Ishikawa (cell line): ENCODE data around the gene CDK16.

Experiments
- CEBPB ChIP-seq: IDR thresholded peaks from 2 replicates; pipeline ENCODE4 v1.6.1; 2012
- CREB1 ChIP-seq: IDR thresholded peaks from 2 replicates; pipeline ENCODE4 v1.6.1; 2012; ENCODE audit warnings: low read depth
- EGR1 ChIP-seq: IDR thresholded peaks from 2 replicates; pipeline ENCODE4 v1.6.1; 2012
- EP300 ChIP-seq: IDR thresholded peaks from 2 replicates; pipeline ENCODE4 v1.6.1; 2012; ENCODE audit warnings: borderline replicate concordance
- FOXM1 ChIP-seq: IDR thresholded peaks from 2 replicates; pipeline ENCODE4 v1.6.1; 2012; ENCODE audit warnings: low read depth, borderline replicate concordance
- NFIC ChIP-seq: IDR thresholded peaks from 2 replicates; pipeline ENCODE4 v1.6.1; 2012
- RAD21 ChIP-seq: IDR thresholded peaks from 2 replicates; pipeline ENCODE4 v1.6.1; 2012; ENCODE audit warnings: low read depth
- REST ChIP-seq: IDR thresholded peaks from 2 replicates; pipeline ENCODE4 v1.6.1; 2012; ENCODE audit warnings: low read depth, mild to moderate bottlenecking
- TAF1 ChIP-seq: IDR thresholded peaks from 2 replicates; pipeline ENCODE4 v1.6.1; 2012; ENCODE audit warnings: low read depth, mild to moderate bottlenecking
- TCF12 ChIP-seq: IDR thresholded peaks from 2 replicates; pipeline ENCODE4 v1.6.1; 2012; ENCODE audit warnings: low read depth
- TEAD4 ChIP-seq: IDR thresholded peaks from 2 replicates; pipeline ENCODE4 v1.6.1; 2012
- USF1 ChIP-seq: IDR thresholded peaks from 2 replicates; pipeline ENCODE4 v1.6.1; 2012
- YY1 ChIP-seq: IDR thresholded peaks from 2 replicates; pipeline ENCODE4 v1.6.1; 2012; ENCODE audit warnings: low read depth
- ZBTB7A ChIP-seq: IDR thresholded peaks from 2 replicates; pipeline ENCODE4 v1.6.1; 2012; ENCODE audit warnings: low read depth
- TF ChIP-seq, protein P1 (sequence below): IDR thresholded peaks from 2 replicates; pipeline ENCODE4 v1.6.1; 2012

CDK16 gene

DNA sequence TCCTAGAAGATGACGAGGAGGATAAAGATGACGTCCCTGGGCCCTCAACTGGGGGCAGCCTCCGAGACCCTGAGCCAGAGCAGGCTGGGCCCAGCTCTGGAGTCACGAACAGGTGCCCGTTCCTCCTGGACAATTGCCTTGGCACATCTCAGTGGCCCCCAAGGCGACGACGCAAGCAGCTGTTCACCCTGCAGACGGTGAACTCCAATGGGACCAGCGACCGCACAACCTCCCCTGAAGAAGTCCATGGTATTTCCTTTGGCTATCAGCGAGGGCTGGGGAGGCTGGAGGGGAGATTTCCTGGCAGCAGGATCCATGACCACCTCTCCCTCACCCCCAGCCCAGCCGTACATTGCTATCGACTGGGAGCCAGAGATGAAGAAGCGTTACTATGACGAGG is 26.2 kb downstream of the CDK16 start:
- no peak for TF ChIP-seq REST
- TF ChIP-seq TAF1: no peak
- no peak for TF ChIP-seq FOXM1
- no peak for TF ChIP-seq YY1
- no peak for TF ChIP-seq TEAD4
- no peak for TF ChIP-seq USF1
- no peak for TF ChIP-seq TCF12
- no peak for TF ChIP-seq RAD21
- no peak for TF ChIP-seq CREB1
- TF ChIP-seq, protein P1, sequence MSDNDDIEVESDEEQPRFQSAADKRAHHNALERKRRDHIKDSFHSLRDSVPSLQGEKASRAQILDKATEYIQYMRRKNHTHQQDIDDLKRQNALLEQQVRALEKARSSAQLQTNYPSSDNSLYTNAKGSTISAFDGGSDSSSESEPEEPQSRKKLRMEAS: no peak
- no peak for TF ChIP-seq EP300
- no peak for TF ChIP-seq EGR1
- no peak for TF ChIP-seq ZBTB7A
- no peak for TF ChIP-seq NFIC
- no peak for TF ChIP-seq CEBPB

GRCh38 chrX:47245156-47245555 is 26.7 kb downstream of the CDK16 start:
- TF ChIP-seq TAF1 (no peak), USF1 (no peak), RAD21 (no peak), REST (no peak), NFIC (no peak), EGR1 (no peak), TCF12 (no peak), EP300 (no peak), YY1 (no peak), CEBPB (no peak), CREB1 (no peak), TEAD4 (no peak)
- TF ChIP-seq, protein P1: no peak

DNA sequence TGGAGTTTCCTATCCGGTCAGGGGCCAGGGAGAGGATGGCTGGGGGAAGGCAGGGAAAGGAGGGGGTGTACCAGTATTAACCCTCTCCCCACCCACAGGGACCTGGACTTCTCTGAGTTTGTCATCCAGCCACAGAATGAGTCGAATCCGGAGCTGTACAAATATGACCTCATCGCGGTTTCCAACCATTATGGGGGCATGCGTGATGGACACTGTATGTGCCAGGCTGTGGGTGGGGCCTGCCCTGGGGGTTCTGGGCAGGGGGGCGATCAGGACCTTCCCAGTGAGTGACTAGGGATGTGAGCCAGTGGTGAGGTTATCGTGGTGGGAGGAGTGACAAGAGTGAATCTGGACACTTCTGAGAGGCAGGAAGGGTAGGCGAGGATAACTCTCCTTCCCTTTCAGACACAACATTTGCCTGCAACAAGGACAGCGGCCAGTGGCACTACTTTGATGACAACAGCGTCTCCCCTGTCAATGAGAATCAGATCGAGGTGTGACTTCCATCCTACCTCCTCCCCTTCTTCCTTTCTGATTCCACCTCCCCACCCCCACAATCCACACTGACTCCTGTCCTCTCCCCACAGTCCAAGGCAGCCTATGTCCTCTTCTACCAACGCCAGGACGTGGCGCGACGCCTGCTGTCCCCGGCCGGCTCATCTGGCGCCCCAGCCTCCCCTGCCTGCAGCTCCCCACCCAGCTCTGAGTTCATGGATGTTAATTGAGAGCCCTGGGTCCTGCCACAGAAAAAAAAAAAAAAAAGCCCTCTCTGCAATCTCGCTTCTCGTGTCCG is 28.9 kb downstream of the CDK16 start:
- TF ChIP-seq REST (no peak), EP300 (no peak), CREB1 (no peak), TCF12 (no peak), RAD21 (no peak), ZBTB7A (no peak), NFIC (no peak), YY1 (no peak), TAF1 (no peak), EGR1 (no peak), USF1 (no peak), CEBPB (no peak), TEAD4 (no peak), FOXM1 (no peak)
- TF ChIP-seq, protein P1: no peak

DNA sequence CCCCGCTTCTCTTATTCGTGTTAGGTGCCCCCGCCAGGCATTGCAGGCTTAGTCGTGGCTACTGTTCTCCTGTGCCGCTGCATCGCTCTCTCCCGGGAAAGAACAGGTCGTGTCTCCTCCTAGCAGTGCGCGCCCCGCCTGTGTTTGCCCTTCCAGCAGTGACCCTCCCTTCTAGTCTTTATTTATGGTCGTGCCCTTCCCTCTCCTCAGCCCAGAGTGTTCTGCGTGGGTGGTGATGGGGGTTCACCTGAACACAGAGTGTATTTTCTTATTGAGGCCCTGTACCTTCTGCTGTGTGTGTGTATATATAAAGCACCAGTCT is 29.5 kb downstream of the CDK16 start:
- TF ChIP-seq USF1: no peak
- no peak for TF ChIP-seq TAF1
- TF ChIP-seq CREB1: no peak
- TF ChIP-seq, protein P1: no peak
- no peak for TF ChIP-seq EGR1
- no peak for TF ChIP-seq CEBPB
- no peak for TF ChIP-seq FOXM1
- TF ChIP-seq TEAD4: no peak
- TF ChIP-seq REST: no peak
- no peak for TF ChIP-seq ZBTB7A
- TF ChIP-seq TCF12: no peak
- TF ChIP-seq EP300: no peak
- TF ChIP-seq NFIC: no peak
